ENCODE results near the gene HNRNPK.

HNRNPK gene

DNA sequence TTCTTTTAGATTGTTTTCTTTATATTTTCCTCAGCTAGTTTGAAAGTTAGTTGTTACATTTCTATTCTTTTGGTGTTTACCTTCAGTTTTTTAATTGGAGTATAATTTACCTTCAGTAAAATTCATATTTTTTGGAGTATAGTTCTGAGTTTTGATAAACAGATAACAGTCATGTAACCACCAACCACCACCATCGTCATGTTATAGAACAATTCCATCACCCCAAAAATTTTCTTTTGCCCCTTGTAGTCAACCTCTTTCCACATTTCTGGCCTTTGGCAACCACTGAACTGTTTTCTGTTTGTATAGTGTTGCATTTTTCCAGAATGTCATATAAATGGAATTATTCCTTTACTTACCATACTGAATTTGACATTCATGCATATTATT lies 7.4 kb upstream of the HNRNPK start:
- TF ChIP-seq, protein P1, sequence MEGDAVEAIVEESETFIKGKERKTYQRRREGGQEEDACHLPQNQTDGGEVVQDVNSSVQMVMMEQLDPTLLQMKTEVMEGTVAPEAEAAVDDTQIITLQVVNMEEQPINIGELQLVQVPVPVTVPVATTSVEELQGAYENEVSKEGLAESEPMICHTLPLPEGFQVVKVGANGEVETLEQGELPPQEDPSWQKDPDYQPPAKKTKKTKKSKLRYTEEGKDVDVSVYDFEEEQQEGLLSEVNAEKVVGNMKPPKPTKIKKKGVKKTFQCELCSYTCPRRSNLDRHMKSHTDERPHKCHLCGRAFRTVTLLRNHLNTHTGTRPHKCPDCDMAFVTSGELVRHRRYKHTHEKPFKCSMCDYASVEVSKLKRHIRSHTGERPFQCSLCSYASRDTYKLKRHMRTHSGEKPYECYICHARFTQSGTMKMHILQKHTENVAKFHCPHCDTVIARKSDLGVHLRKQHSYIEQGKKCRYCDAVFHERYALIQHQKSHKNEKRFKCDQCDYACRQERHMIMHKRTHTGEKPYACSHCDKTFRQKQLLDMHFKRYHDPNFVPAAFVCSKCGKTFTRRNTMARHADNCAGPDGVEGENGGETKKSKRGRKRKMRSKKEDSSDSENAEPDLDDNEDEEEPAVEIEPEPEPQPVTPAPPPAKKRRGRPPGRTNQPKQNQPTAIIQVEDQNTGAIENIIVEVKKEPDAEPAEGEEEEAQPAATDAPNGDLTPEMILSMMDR (IDR thresholded peaks at IDR 0.05): no peak
- TF ChIP-seq ZFX (IDR thresholded peaks at IDR 0.05; ENCODE audit: borderline replicate concordance): no peak
- H3K27ac ChIP-seq: peak overlapping the region; percentile 52

DNA sequence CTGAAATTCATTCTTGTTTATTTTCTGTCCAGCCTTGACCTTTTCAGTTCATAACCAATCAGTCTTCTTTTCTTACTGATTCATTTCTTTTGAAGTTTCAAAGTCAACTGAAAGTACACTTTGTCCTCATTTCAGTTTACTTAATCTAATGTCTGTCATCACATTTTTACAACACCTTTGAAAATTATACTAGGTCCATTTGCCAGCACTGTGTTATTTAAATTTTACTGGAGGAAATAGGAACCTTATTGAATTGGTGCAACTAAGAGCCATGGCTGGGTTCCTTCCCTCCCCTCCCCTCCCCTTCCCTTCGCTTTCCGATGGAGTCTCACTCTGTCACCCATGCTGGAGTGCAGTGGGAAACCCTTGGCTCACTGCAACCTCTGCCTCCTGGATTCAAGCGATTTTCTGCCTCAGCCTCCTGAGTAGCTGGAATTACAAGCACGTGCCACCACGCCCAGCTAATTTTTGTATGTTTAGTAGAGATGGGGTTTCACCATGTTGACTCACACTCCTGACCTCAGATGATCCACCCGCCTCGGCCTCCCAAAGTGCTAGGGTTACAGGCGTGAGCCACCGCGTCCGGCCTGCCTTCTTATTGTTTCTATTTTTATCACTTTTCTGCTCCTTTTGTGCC lies 6.9 kb upstream of the HNRNPK start:
- H3K27ac ChIP-seq: peak overlapping the region; percentile 52

DNA sequence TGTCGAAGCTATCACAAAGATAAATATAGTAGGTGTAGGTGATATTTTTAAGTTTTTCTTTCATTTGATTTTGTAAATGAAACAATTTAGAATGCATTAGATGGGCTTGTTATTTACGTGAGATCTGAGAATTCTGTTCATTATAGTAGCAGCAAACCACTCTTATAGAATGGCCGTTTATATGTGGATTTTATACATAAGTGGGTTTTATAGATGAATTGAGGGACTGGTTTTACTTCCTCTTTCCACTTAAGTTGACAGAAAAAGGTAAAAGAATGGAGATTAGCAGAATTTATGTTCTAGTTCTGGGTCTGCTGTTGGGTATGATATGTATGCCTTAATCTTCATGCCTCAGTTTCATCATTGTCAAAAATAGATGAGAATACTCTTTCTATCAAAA lies 6.2 kb upstream of the HNRNPK start:
- TF ChIP-seq, protein P1 (IDR thresholded peaks at IDR 0.05): no peak
- TF ChIP-seq ZFX (IDR thresholded peaks at IDR 0.05; ENCODE audit: borderline replicate concordance): no peak
- peak overlapping the region; percentile 52 for H3K27ac ChIP-seq

More for the DNA sequence above, 6.9 kb upstream of the HNRNPK start:
- no peak for TF ChIP-seq ZFX (IDR thresholded peaks at IDR 0.05; ENCODE audit: borderline replicate concordance)
- TF ChIP-seq, protein P1 (IDR thresholded peaks at IDR 0.05): no peak

DNA sequence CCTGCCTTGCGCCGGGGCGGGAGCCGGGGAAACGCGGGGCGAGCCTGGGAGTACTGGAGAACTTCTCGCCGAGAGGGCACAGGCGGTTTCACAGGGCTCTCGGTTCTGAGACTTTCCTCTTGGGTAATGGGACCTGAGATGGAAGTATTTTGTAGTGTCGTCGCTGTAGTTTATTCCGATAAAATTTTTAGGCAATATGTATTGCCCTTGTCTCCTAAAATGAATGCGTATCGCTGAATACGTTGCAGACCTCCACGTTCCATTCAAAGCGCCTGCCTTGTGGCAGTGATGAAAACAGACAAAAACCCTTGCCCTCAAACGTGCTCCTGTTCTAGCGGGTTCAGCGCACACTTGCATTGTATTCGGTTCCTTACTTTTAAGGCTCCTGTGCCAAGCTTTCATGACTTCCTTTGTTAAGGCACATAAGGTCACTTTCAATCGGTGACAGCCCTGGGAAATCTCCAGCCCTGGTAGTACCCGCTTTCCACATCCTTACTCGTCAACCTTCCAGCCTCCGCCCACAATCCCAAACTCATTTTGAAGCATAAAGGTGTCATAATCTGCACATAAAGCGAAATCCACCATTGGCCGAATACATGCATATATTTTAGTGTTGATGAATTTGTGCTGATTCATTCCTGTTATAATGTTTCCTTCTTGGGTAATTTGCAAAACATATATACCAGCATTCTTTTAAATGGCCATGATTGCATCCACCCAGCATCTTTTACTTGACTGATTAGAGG lies 1.3 kb upstream of the HNRNPK start:
- no peak for TF ChIP-seq ZFX (IDR thresholded peaks at IDR 0.05; ENCODE audit: borderline replicate concordance)
- TF ChIP-seq, protein P1 (IDR thresholded peaks at IDR 0.05): no peak
- peak overlapping the region; percentile 95 for H3K27ac ChIP-seq

DNA sequence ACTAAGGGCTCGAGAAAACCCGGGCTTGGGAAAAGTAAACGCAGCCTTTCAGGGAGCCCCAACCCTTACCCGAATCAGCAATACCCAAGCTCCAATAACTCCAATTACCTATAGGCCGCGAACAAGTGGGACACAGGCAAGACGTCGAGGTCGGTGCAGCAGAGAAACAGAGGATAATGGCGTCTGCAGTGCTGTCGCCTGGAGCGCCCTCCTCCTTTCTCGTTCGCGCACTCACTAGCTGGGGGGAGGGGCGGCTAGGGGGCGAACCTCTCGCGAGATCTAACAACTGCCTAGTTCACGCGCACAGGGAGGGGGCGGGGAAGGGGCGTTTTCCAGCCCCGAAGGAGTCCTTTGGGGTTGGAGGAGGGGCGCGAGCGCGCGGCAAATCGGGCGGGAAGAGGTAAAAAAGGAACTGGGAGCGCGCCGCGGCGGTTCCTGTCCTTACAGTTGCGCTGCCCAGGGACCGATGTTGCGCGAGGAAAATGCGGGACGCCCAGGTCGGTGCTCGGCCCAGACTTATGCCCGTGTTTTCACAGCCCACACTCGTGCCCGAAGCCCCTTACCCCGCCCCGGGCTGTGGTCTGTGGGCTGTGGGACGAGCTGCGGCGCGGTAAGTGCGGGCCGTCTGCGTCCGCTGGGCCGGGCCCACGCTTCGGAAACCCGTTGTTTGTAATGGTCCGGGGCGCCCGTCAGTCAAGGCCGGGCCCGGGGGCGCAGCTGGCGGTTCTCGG lies 545 bp upstream of the HNRNPK start, which contains the start of gene RMI1:
Gene RMI1 (plus strand): TSS at position 411 of the 731 bp plus-strand sequence. CDS start 20,182 bp downstream, outside the sequence.
- peak within 1 kb of the TSS; percentile 95 for H3K27ac ChIP-seq
- no peak for TF ChIP-seq ZFX (IDR thresholded peaks at IDR 0.05; ENCODE audit: borderline replicate concordance)
- TF ChIP-seq, protein P1 (IDR thresholded peaks at IDR 0.05): no peak

DNA sequence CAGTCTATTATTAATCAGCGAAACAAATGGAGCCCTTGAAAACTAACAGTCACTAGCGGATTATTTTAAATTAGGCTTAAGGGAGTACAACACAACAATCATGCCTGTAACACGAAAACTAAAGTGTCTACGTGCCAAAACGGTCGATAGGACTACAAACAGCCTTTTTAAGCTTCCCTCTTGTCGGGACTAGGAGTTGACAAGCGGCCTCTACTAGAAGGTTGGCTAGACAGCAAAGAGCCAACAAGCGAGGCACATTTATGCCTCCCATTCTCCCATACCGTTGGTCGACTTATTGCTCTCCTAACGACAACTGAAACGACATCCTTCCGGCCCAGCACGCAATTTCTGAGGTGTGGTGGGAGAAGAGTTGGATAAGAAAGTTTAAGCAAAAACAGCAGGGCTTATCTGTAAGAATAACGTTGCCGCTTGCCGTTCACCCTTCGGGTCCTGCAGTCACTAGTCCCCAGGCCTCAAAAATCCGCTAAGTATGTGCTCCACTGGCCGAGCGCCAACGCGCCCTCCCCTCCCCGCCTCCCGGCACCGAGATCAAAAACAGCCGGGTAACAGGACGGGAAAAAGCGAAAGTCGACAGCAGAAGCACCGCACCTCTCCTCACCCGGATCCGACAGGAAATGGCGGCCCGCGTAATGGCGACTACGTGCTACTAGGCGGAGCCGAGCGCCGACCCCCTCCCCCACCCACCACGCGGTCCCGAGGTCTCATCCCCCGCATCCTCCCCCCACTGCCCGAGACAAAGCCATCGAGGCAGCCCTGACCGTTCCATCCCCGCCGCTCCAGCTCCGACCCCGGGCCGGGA lies 813 bp downstream of the HNRNPK start:
- TF ChIP-seq, protein P1 (IDR thresholded peaks at IDR 0.05): no peak
- TF ChIP-seq ZFX (IDR thresholded peaks at IDR 0.05; ENCODE audit: borderline replicate concordance): no peak
- H3K27ac ChIP-seq: peak overlapping the region; percentile 95
